Adrenal gland (tissue), 5 donors: ENCODE measurements around the gene DHFR2.

Experiments
- POLR2A ChIP-seq, 2 donors: fragments of 450-650 bp; IDR thresholded peaks; one replicate each; pipeline ENCODE4 v1.6.1; 2017; ENCODE audit warnings: antibody characterized with exemption in 2 of 2, mild to moderate bottlenecking in 2 of 2, moderate library complexity in 1 of 2
- TF ChIP-seq, protein P1 (sequence below), 6 experiments: fragments of 450-650 bp in 4 of 6; fragments of 200-600 bp in 2 of 6; sonication (generic) in 1 of 6; IDR thresholded peaks; 1 replicate in 5 of 6; 2 replicates in 1 of 6; pipeline versions ENCODE4 v1.5.1 to v1.8.0; 2016 to 2021; ENCODE audit warnings: antibody characterized with exemption in 6 of 6, mild to moderate bottlenecking in 2 of 6, moderate library complexity in 1 of 6
- donor health status: DM: no; HTN: no; CAD: no.

DNA sequence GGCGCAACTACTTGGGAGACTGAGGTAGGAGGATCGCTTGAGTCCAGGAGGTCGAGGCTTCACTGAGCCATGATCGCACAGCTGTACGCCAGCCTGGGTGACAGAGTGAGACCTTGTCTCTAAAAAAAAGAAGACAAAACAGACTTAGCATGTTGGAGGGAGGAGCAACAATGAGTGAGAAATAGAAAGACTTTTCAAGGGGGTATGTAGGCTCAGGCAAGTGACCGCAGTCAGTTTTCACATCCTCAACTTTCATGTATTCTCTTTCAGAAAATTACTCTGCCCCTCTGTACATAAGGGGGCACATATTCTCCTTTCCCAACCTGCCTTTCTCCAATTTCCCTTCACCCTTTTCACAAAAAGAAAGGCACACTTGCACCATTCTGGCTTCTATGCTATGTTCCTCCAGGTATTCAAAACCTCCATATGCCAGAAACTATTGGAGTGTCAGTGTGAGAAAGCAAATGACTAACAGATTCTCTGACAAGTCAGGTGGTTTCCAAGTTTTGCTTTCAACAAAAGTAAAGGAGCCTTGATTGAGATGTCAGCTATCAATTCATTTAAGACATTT, 7.7 kb upstream of the DHFR2 start:
- no peak for TF ChIP-seq POLR2A (IDR thresholded peaks at IDR 0.05)
- TF ChIP-seq, protein P1, sequence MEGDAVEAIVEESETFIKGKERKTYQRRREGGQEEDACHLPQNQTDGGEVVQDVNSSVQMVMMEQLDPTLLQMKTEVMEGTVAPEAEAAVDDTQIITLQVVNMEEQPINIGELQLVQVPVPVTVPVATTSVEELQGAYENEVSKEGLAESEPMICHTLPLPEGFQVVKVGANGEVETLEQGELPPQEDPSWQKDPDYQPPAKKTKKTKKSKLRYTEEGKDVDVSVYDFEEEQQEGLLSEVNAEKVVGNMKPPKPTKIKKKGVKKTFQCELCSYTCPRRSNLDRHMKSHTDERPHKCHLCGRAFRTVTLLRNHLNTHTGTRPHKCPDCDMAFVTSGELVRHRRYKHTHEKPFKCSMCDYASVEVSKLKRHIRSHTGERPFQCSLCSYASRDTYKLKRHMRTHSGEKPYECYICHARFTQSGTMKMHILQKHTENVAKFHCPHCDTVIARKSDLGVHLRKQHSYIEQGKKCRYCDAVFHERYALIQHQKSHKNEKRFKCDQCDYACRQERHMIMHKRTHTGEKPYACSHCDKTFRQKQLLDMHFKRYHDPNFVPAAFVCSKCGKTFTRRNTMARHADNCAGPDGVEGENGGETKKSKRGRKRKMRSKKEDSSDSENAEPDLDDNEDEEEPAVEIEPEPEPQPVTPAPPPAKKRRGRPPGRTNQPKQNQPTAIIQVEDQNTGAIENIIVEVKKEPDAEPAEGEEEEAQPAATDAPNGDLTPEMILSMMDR (IDR thresholded peaks at IDR 0.05), result no peak
